ENCODE data around the gene BCKDHB.

The BCKDHB gene

GRCh38 chr6:80197474-80197873 is 91.0 kb downstream of the BCKDHB start:
- TF ChIP-seq POLR2AphosphoS5 (IDR thresholded peaks at IDR 0.05; ENCODE audit: low read depth), result no peak
- TF ChIP-seq GABPA (IDR thresholded peaks at IDR 0.05; ENCODE audit: low read depth), result no peak
- TF ChIP-seq REST (IDR thresholded peaks at IDR 0.05; ENCODE audit: insufficient replicate concordance, low read depth), result no peak
- no peak for TF ChIP-seq SPI1 (IDR thresholded peaks at IDR 0.05; ENCODE audit: borderline replicate concordance, low read depth)
- TF ChIP-seq CTCF (IDR thresholded peaks at IDR 0.05; ENCODE audit: insufficient read depth, low read length), result no peak
- Histone ChIP-seq H3K27ac (replicated peaks) (no peak overlapping the region), H3K4me3 (replicated peaks; ENCODE audit: insufficient read depth, low read length) (no peak overlapping the region), H3K27me3 (ENCODE audit: insufficient read depth, poor library complexity, severe bottlenecking) (no peaks in the 10 kb centered on the region)
- DNase-seq (ENCODE audit: low read depth in 1 of 2, low spot score in 1 of 2), result no peak

- DNase-seq (ENCODE audit: low read depth in 1 of 2, low spot score in 1 of 2), result no peak
- Histone ChIP-seq H3K27ac (replicated peaks) (no peak overlapping the region), H3K27me3 (ENCODE audit: insufficient read depth, poor library complexity, severe bottlenecking) (no peaks in the 10 kb centered on the region), H3K4me3 (replicated peaks; ENCODE audit: insufficient read depth, low read length) (no peak overlapping the region)
- TF ChIP-seq CTCF (IDR thresholded peaks at IDR 0.05; ENCODE audit: insufficient read depth, low read length) (no peak), POLR2AphosphoS5 (IDR thresholded peaks at IDR 0.05; ENCODE audit: low read depth) (no peak), SPI1 (IDR thresholded peaks at IDR 0.05; ENCODE audit: borderline replicate concordance, low read depth) (no peak), REST (IDR thresholded peaks at IDR 0.05; ENCODE audit: insufficient replicate concordance, low read depth) (no peak), GABPA (IDR thresholded peaks at IDR 0.05; ENCODE audit: low read depth) (no peak)
These were observed 91.5 kb downstream of the BCKDHB start for GRCh38 chr6:80197986-80198385.

GRCh38 chr6:80203283-80203682 is 96.8 kb downstream of the BCKDHB start:
- DNase-seq (ENCODE audit: low read depth in 1 of 2, low spot score in 1 of 2), result no peak
- no peak overlapping the region for H3K27ac ChIP-seq (replicated peaks)
- TF ChIP-seq GABPA (IDR thresholded peaks at IDR 0.05; ENCODE audit: low read depth) (no peak), REST (IDR thresholded peaks at IDR 0.05; ENCODE audit: insufficient replicate concordance, low read depth) (no peak), POLR2AphosphoS5 (IDR thresholded peaks at IDR 0.05; ENCODE audit: low read depth) (no peak), SPI1 (IDR thresholded peaks at IDR 0.05; ENCODE audit: borderline replicate concordance, low read depth) (no peak)

More at GRCh38 chr6:80203283-80203682, 96.8 kb downstream of the BCKDHB start:
- H3K4me3 ChIP-seq (replicated peaks; ENCODE audit: insufficient read depth, low read length), result no peak overlapping the region
- no peaks in the 10 kb centered on the region for H3K27me3 ChIP-seq (ENCODE audit: insufficient read depth, poor library complexity, severe bottlenecking)

All from HL-60 (cell line).